SK-N-SH (cell line): ENCODE measurements around the gene NAPA.

Source experiments
- EP300 ChIP-seq, 2 experiments: IDR thresholded peaks; 2 replicates each; pipeline versions ENCODE4 v1.4.0 to v1.6.1; 2012; ENCODE audit warnings: borderline replicate concordance in 1 of 2, low read depth in 1 of 2, low read length in 1 of 2
- FOSL2 ChIP-seq: IDR thresholded peaks from 2 replicates; pipeline ENCODE4 v1.4.0; 2012; ENCODE audit warnings: low read depth, mild to moderate bottlenecking, moderate library complexity, borderline replicate concordance
- POLR2AphosphoS5 ChIP-seq: IDR thresholded peaks from 2 replicates; pipeline ENCODE4 v1.6.1; 2012; ENCODE audit warnings: low read depth, low read length
- RAD21 ChIP-seq: IDR thresholded peaks from 2 replicates; pipeline ENCODE4 v1.6.1; 2012; ENCODE audit warnings: mild to moderate bottlenecking, low read length
- REST ChIP-seq: IDR thresholded peaks from 2 replicates; pipeline ENCODE4 v1.6.1; 2012; ENCODE audit warnings: mild to moderate bottlenecking, low read depth, low read length, moderate library complexity
- RFX5 ChIP-seq: IDR thresholded peaks from 2 replicates; pipeline ENCODE4 v1.6.1; 2012; ENCODE audit warnings: mild to moderate bottlenecking, improper control_type of control experiment, low read length
- SIN3A ChIP-seq: IDR thresholded peaks from 2 replicates; pipeline ENCODE4 v1.6.1; 2012; ENCODE audit warnings: low read depth, mild to moderate bottlenecking, low read length, moderate library complexity, borderline replicate concordance
- TCF12 ChIP-seq: IDR thresholded peaks from 2 replicates; pipeline ENCODE4 v1.4.0; 2012
- TF ChIP-seq, protein P1 (sequence below): fragments of 200-600 bp; sonication (generic); IDR thresholded peaks from 2 replicates; pipeline ENCODE4 v1.6.1; 2017; ENCODE audit warnings: antibody characterized with exemption, mild to moderate bottlenecking, moderate library complexity

- TF ChIP-seq, protein P1, sequence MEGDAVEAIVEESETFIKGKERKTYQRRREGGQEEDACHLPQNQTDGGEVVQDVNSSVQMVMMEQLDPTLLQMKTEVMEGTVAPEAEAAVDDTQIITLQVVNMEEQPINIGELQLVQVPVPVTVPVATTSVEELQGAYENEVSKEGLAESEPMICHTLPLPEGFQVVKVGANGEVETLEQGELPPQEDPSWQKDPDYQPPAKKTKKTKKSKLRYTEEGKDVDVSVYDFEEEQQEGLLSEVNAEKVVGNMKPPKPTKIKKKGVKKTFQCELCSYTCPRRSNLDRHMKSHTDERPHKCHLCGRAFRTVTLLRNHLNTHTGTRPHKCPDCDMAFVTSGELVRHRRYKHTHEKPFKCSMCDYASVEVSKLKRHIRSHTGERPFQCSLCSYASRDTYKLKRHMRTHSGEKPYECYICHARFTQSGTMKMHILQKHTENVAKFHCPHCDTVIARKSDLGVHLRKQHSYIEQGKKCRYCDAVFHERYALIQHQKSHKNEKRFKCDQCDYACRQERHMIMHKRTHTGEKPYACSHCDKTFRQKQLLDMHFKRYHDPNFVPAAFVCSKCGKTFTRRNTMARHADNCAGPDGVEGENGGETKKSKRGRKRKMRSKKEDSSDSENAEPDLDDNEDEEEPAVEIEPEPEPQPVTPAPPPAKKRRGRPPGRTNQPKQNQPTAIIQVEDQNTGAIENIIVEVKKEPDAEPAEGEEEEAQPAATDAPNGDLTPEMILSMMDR, result 0 out of 2 replicates have a peak, but pooled peaks have one; percentile 8
- no peak for TF ChIP-seq RFX5
- TF ChIP-seq SIN3A, result no peak
- no peak for TF ChIP-seq TCF12
- TF ChIP-seq FOSL2, result no peak
- TF ChIP-seq EP300 (IDR thresholded peaks at IDR 0.05; ENCODE audit: borderline replicate concordance in 1 of 2, low read depth in 1 of 2, low read length in 1 of 2), result no peak
- no peak for TF ChIP-seq REST
- TF ChIP-seq POLR2AphosphoS5, result no peak
- TF ChIP-seq RAD21, result no peak
These were observed 25.9 kb upstream of the NAPA start for GRCh38 chr19:47540748-47541147.
